ENCODE data around the gene KRT79.

KRT79 gene

DNA sequence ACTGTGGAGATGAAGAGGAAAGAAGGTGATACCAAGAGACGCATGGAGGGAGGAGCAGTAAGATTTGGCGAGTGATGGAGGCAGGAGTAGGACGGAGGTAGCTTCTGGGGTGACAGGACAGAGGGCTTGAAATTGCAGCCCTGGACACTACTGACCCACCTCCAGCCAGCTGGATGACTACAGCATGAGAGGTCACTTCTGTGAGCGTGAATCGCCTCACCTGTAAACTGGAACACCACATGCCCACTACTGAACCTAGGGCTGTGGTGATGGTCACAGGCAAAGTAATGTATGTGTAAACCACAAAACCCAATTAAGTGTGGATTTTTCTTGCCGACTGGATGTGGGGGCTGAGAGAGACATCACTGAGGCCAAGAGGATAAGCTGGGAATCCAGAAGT is 13.6 kb downstream of the KRT79 start:
- DNase-seq (ENCODE audit: low read depth in 2 of 3, low spot score in 1 of 3): no peak

- no peak for DNase-seq (ENCODE audit: low read depth in 2 of 3, low spot score in 1 of 3)
Measured at GRCh38 chr12:52819731-52820510, 14.2 kb downstream of the KRT79 start.

DNA sequence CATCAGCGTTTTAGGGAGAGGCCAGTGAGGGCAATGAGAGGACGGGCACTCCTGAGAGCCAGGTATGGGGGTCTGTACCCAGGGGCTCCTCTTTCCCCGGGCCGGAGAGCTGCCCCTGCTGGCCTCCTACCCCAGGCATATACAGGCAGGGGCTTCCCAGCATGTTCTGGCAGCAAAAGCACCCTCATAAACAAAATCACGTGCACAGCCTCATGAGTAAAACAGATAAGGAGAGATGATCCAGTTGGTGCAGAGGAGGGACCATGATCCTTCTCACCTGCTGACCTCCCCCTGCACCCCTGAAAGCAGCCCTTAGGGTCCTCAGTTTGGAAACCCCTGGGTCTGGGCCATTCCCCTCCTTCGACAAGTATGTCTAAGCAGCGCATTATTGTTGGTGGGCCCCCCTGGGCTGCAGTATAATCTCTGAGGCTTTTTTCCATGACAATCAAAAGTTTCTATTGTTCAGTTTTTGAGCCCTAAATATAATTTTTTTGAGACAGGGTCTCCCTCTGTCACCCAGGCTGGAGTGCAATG is 15.2 kb downstream of the KRT79 start:
- DNase-seq (ENCODE audit: low read depth in 2 of 3, low spot score in 1 of 3): no peak

DNA sequence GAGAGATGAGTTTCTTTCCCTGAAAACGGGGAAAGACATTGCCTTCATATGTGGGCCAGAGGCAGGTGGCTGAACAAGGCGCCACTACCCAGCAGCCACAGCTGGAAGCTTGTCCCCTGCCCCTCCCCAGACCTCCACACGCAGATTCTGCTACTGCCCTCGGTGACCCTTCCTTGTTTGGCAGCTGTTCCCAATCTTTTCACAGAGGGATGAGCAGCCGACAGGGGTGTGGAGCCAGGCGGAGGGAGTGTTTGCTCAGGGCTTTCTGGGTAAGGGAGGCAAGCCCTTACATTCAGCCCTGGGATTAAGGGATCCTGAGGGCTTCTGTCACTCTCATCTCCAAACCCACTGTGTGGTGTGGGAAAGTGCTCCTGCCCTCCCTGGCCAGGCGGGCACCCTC is 15.7 kb downstream of the KRT79 start:
- no peak for DNase-seq (ENCODE audit: low read depth in 2 of 3, low spot score in 1 of 3)

- no peak for DNase-seq (ENCODE audit: low read depth in 2 of 3, low spot score in 1 of 3)
Measured at GRCh38 chr12:52817699-52818238, 16.3 kb downstream of the KRT79 start.

DNA sequence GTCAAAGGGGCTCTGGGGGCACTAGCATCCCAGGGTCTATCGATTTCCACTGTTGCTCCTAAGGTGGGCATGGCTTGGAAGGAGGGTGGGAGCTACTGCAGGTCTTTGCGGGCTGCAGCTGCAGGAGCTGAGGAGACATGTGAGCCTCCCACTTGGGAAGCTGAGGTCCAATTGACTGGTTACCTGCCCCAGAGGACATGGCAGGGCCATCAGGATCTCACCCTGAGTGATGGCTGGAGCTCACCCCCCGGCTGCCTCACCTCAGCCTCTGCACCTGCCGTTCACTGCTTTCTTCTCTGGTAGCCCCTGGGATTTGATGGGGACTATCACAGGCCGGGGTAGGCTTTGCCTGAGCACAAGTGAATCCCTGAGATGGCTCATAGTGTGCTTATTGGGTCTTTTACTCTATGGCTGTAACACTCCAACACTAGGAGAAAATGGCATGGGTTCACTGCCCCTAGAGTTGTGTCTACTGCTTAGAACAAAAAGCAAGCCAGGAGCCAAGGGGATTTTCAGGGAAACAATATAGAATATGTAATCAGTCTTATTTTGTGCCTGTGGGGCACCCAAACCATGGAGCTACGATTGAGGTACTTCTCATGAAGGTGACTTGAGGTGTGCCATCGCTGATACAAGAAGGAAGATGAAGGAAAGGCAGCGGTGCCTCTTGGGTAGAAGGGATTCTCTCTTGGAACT is 17.0 kb downstream of the KRT79 start:
- no peak for DNase-seq (ENCODE audit: low read depth in 2 of 3, low spot score in 1 of 3)

DNA sequence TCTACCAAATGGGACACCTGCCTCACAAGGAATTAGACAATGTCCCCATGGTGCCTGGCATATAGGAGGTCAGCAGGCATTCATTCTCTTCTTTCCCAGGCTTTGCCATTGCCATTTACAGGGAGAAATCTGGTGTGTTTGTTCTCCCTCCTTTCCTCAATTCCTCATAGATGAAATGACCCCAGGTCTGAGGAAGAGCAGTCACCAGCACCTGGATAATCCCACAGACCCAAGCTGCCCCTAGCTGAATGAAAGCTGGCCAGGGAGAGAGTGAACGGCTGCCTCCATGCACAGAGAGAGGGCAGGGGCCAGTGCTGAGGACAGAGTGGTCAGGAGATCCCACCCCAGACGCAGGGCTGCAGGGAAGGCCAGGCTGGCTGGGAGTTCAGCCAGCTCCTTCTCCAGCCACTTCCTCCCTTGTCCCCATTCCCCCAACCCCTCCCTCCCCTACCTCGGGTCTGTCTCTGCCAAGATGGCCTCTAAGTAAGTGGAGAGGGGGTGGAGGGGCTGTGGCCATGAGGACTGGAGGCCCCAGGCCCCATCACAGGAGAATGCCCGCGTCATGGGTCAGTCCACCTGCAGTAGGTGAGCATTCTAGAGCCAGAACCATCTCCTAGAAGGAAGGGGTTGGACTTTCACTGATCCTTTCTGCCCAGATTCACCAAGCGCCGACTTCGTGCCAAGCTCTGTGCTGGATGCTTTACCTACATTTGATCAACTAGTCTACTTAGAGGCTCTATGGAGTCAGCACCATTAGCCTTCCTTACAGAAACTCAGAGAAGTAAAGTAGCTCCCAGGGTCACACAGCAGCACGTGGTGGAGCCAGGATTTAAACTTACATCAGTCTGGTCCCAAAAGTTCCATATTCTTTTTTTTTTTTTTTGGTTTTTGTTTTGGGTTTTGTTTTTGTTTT is 18.2 kb downstream of the KRT79 start:
- no peak for DNase-seq (ENCODE audit: low read depth in 2 of 3, low spot score in 1 of 3)

- no peak for DNase-seq (ENCODE audit: low read depth in 2 of 3, low spot score in 1 of 3)
Measured at GRCh38 chr12:52815161-52815560, 18.9 kb downstream of the KRT79 start.

DNA sequence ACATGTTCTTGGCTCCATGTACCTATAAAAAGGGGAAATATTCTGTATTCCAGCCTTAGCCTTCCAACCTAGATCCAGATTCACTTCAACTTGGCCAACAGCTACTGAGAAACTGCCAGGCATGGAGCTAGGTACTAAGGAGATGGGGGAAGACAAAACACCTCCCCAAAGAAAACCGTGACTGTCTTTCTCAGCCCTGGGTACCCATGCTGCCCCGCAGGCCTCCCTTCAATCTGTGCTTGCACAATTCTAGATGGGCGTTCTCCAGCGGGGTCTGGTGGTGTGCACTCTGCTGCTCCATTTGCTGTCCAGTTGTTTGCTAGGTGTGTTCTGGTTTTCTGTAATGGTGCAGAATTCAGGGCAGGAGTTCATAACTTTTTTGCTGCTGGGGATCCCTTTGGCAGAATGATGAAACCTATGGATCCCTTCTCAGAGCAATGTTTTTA is 19.4 kb downstream of the KRT79 start:
- DNase-seq (ENCODE audit: low read depth in 2 of 3, low spot score in 1 of 3): no peak

GRCh38 chr12:52813885-52814709 is 20.0 kb downstream of the KRT79 start, which contains the start of gene KRT4:
TSS of gene KRT4 (minus strand) at chr12:52814116. CDS start at chr12:52814058, 58 bp downstream.
- no peak for DNase-seq (ENCODE audit: low read depth in 2 of 3, low spot score in 1 of 3)

DNA sequence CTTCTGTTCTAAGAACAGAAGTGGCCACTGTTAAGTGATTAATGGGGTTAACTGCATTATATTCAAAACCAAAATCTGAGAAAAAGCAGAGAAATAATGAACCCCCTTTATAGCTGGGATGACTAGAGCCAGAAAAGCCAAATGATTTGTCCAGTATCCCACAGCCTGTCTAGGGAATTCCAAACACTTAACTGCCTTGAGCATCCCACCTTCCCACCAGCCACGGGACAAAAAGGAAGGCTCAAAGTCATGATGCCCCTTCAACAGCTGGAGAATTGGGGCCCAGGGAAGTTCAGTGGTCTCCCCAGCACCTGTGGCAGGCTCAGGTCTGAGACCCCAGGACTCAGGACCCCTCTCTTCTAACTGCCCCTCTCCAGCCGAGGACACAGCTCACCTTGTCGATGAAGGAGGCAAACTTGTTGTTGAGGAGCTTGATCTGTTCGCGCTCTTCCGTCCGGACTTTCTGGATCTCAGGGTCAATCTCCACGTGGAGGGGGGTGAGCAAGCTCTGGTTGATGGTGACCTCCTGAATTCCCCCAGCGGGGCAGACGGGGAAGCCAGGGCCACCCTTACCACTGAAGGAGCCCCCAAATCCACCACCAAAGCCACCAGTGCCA is 20.8 kb downstream of the KRT79 start:
- no peak for DNase-seq (ENCODE audit: low read depth in 2 of 3, low spot score in 1 of 3)

DNA sequence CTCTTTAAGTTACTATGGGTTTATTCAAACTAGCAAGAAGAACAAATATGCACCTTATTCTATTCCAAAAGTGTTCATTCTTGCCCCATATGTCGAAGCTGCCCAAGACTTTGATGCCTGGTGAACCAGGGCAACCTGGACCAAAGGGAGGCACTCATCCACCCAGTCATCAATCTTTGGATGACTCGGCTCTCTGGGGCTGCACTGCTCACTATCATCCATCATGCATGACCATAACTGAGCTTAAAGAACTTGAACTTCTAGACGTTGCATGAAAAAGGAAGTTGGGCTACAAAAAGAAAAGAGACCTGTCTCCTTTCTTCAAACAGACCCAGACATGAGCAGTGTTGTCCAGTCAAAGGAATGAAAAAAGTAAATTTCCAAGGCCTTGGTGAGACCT is 21.4 kb downstream of the KRT79 start:
- DNase-seq (ENCODE audit: low read depth in 2 of 3, low spot score in 1 of 3): no peak

DNA sequence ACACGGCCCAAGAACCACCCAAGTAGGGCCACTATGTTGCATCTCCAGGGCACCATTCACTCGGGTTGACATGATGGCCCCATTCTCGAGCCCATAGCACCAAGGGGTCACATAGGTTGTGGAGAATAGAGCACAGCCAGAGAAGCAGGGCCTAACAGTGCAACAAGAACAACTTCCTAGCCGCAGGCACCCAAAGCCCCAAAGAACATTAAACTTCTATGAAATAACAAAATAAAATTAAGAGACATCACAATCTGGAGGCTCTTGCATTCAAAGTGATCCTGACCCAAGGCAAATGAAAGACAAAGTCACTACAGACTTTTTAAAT is 22.1 kb downstream of the KRT79 start:
- no peak for DNase-seq (ENCODE audit: low read depth in 2 of 3, low spot score in 1 of 3)

- DNase-seq (ENCODE audit: low read depth in 2 of 3, low spot score in 1 of 3): no peak
Measured at GRCh38 chr12:52811191-52812072, 22.7 kb downstream of the KRT79 start.

GRCh38 chr12:52810554-52810953 is 23.6 kb downstream of the KRT79 start:
- DNase-seq (ENCODE audit: low read depth in 2 of 3, low spot score in 1 of 3): no peak

DNA sequence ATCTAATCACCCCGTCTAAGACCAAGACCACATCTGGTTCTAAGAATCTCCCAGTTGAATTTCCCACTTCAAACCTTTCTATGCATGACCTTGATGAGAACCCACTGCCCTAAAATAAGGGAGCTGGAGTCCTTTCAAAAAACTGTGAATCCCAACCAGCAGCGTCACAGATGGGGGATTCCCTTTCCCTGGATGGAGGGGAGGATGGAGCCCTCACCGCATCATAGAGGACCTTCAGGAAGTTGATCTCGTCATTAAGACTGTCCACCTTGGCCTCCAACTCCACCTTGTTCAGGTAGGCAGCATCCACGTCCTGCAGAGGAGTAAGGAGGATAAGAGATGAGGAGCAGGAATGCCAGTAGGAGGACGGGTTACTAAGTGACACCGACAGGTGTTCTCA is 24.9 kb downstream of the KRT79 start:
- no peak for DNase-seq (ENCODE audit: low read depth in 2 of 3, low spot score in 1 of 3)

GRCh38 chr12:52808573-52809160 is 25.4 kb downstream of the KRT79 start:
- DNase-seq (ENCODE audit: low read depth in 2 of 3, low spot score in 1 of 3): no peak
